Activated CD4-positive, alpha-beta T cell treated with anti-CD3 and anti-CD28 coated beads for 1 hour (primary cell): ENCODE data around the gene APBA2.
A peak's percentile ranks its signal among the peaks of the same experiment; 100 is the strongest.

Experiments
- DNase-seq: peaks from one replicate; pipeline ENCODE4 v3.0.0-alpha.2; 2020

The APBA2 gene

GRCh38 chr15:29093065-29093435 lies 207.3 kb downstream of the APBA2 start:
- no peak for DNase-seq

- DNase-seq, result no peak
Observed at GRCh38 chr15:29093696-29094343, 208.0 kb downstream of the APBA2 start.

- no peak for DNase-seq
Observed at GRCh38 chr15:29094711-29095110, 208.9 kb downstream of the APBA2 start.

GRCh38 chr15:29095746-29096145 lies 210.0 kb downstream of the APBA2 start:
- no peak for DNase-seq

GRCh38 chr15:29097168-29097567 lies 211.4 kb downstream of the APBA2 start:
- no peak for DNase-seq

- no peak for DNase-seq
Observed at GRCh38 chr15:29097971-29098370, 212.2 kb downstream of the APBA2 start.

- DNase-seq, result no peak
Observed at GRCh38 chr15:29098652-29099051, 212.9 kb downstream of the APBA2 start.

GRCh38 chr15:29099131-29099880 lies 213.5 kb downstream of the APBA2 start:
- no peak for DNase-seq

GRCh38 chr15:29100486-29101000 lies 214.8 kb downstream of the APBA2 start:
- no peak for DNase-seq

GRCh38 chr15:29101491-29101890 lies 215.7 kb downstream of the APBA2 start:
- DNase-seq, result no peak

GRCh38 chr15:29102173-29102794 lies 216.5 kb downstream of the APBA2 start:
- peak; percentile 25 for DNase-seq

GRCh38 chr15:29102911-29103823 lies 217.4 kb downstream of the APBA2 start:
- no peak for DNase-seq

GRCh38 chr15:29103824-29104565 lies 218.2 kb downstream of the APBA2 start:
- DNase-seq, result peak; percentile 19

GRCh38 chr15:29104566-29104880 lies 218.7 kb downstream of the APBA2 start:
- no peak for DNase-seq

GRCh38 chr15:29105151-29105854 lies 219.5 kb downstream of the APBA2 start:
- no peak for DNase-seq

GRCh38 chr15:29106116-29106515 lies 220.3 kb downstream of the APBA2 start:
- no peak for DNase-seq

GRCh38 chr15:29106551-29107290 lies 220.9 kb downstream of the APBA2 start:
- no peak for DNase-seq

GRCh38 chr15:29107291-29107890 lies 221.6 kb downstream of the APBA2 start:
- DNase-seq, result no peak

GRCh38 chr15:29107971-29108645 lies 222.3 kb downstream of the APBA2 start:
- DNase-seq, result no peak

GRCh38 chr15:29109762-29110161 lies 224.0 kb downstream of the APBA2 start:
- DNase-seq, result no peak
